Measurements from ENCODE around the gene SURF2. TPM values are rescaled to one million over a fixed set of nuclear protein-coding genes. Genes with fewer than 3 reads are reported as not detected.
"Not testable (repeated sequence)": the region's sequence is repeated elsewhere in the genome, so short reads cannot be mapped to it uniquely, and the experiment has no call there.

Gene SURF2
- total RNA-seq, 1 donor = 12.5 TPM

- TF ChIP-seq CTCF (IDR thresholded peaks at IDR 0.05; ENCODE audit: insufficient read depth, low read length) = no peak
- no peak overlapping the region for H3K4me3 ChIP-seq (ENCODE audit: low read depth, low read length)
- no peak for DNase-seq (ENCODE audit: low read depth)
These were observed 33.6 kb upstream of the SURF2 start for GRCh38 chr9:133322701-133323100.

- TF ChIP-seq CTCF (IDR thresholded peaks at IDR 0.05; ENCODE audit: insufficient read depth, low read length) = no peak
- no peak for DNase-seq (ENCODE audit: low read depth)
- H3K4me3 ChIP-seq (ENCODE audit: low read depth, low read length) = no peak overlapping the region
These were observed 33.1 kb upstream of the SURF2 start for GRCh38 chr9:133323211-133323610.

GRCh38 chr9:133323991-133324703, 32.2 kb upstream of the SURF2 start:
- no peak for DNase-seq (ENCODE audit: low read depth)
- H3K4me3 ChIP-seq (ENCODE audit: low read depth, low read length) = no peak overlapping the region
- TF ChIP-seq CTCF (IDR thresholded peaks at IDR 0.05; ENCODE audit: insufficient read depth, low read length) = no peak

- not testable (repeated sequence) for H3K4me3 ChIP-seq (ENCODE audit: low read depth, low read length); DNase-seq (ENCODE audit: low read depth)
These were observed 29.3 kb upstream of the SURF2 start for GRCh38 chr9:133327021-133327420.

- DNase-seq (ENCODE audit: low read depth) = no peak
- no peak overlapping the region for H3K4me3 ChIP-seq (ENCODE audit: low read depth, low read length)
- TF ChIP-seq CTCF (IDR thresholded peaks at IDR 0.05; ENCODE audit: insufficient read depth, low read length) = no peak
These were observed 28.4 kb upstream of the SURF2 start for GRCh38 chr9:133327834-133328484.

GRCh38 chr9:133329306-133330156, 26.8 kb upstream of the SURF2 start:
- peak; percentile 49 for TF ChIP-seq CTCF (IDR thresholded peaks at IDR 0.05; ENCODE audit: insufficient read depth, low read length)
- H3K4me3 ChIP-seq (ENCODE audit: low read depth, low read length) = not testable (repeated sequence)
- peak; percentile 15 for DNase-seq (ENCODE audit: low read depth)

GRCh38 chr9:133331221-133331620, 25.1 kb upstream of the SURF2 start:
- H3K4me3 ChIP-seq (ENCODE audit: low read depth, low read length) = no peak overlapping the region
- no peak for DNase-seq (ENCODE audit: low read depth)
- no peak for TF ChIP-seq CTCF (IDR thresholded peaks at IDR 0.05; ENCODE audit: insufficient read depth, low read length)
